GM13977 (cell line): ENCODE results near the gene HOOK2.
A peak's percentile ranks its signal among the peaks of the same experiment; 100 is the strongest.

Experiments
- DNase-seq: peaks from one replicate; pipeline ENCODE4 v3.0.0; 2012; ENCODE audit warnings: low spot score
- CTCF ChIP-seq: IDR thresholded peaks from 2 replicates; pipeline ENCODE4 v1.5.1; 2012; ENCODE audit warnings: mild to moderate bottlenecking, control low read depth; ENCODE audit not compliant: insufficient read depth; ENCODE audit errors: extremely low read depth, missing control alignments
- in situ Hi-C: fragments of 300-500 bp; cut with MboI; formaldehyde crosslinking; loops from one replicate; pipeline ENCODE4 v1.12.0; 2022; ENCODE audit warnings: low sequenced_read_pairs, low pct_unique_long_range_greater_than_20kb, mixed read lengths, inconsistent platforms; ENCODE audit not compliant: unreplicated experiment

Gene HOOK2

GRCh38 chr19:12757544-12758274, 17.6 kb downstream of the HOOK2 start:
- in situ Hi-C loops: loop anchor here (10.0 kb wide), 1 partner anchor 193 kb away; no protein-coding TSS in a partner anchor
- DNase-seq: peak; percentile 88
- peak; percentile 92 for TF ChIP-seq CTCF

GRCh38 chr19:12756150-12756883, 19.0 kb downstream of the HOOK2 start:
- DNase-seq: no peak
- no peak for TF ChIP-seq CTCF
- in situ Hi-C loops: loop anchor here (10.0 kb wide), 1 partner anchor 192 kb away; no protein-coding TSS in a partner anchor

GRCh38 chr19:12754465-12755196, 20.7 kb downstream of the HOOK2 start:
- no peak for TF ChIP-seq CTCF
- in situ Hi-C loops: loop anchor here (10.0 kb wide), 1 partner anchor 190 kb away; no protein-coding TSS in a partner anchor
- no peak for DNase-seq

- no peak for DNase-seq
- in situ Hi-C loops: loop anchor here (10.0 kb wide), 1 partner anchor 187 kb away; no protein-coding TSS in a partner anchor
- TF ChIP-seq CTCF: no peak
These were observed 23.1 kb downstream of the HOOK2 start for GRCh38 chr19:12752056-12752781.

GRCh38 chr19:12751635-12752034, 23.7 kb downstream of the HOOK2 start, which contains the start of gene BEST2:
Gene BEST2, plus strand, starts transcription at chr19:12751791. Its CDS starts 802 bp downstream, at chr19:12752593.
- DNase-seq: no peak
- no peak for TF ChIP-seq CTCF
- in situ Hi-C loops: loop anchor here (10.0 kb wide), 1 partner anchor 187 kb away; no protein-coding TSS in a partner anchor
